GM19467 (cell line): ENCODE measurements around the gene GDF2.

Source experiments
- ATAC-seq: cut with Tn5 transposase; IDR thresholded peaks from one replicate; pipeline ENCODE4 v1.9.1; 2021; ENCODE audit warnings: mild to moderate bottlenecking, moderate library complexity; ENCODE audit not compliant: unreplicated experiment

Gene GDF2

GRCh38 chr10:47322300-47323061 lies at the start of gene GDF2:
Gene GDF2, plus strand, starts transcription at chr10:47322454. Its CDS starts 215 bp downstream, at chr10:47322669.
- no peak for ATAC-seq

- ATAC-seq, result no peak
Observed at GRCh38 chr10:47276071-47276470, 46.2 kb upstream of the GDF2 start.

GRCh38 chr10:47276576-47277351 lies 45.5 kb upstream of the GDF2 start:
- ATAC-seq, result no peak

GRCh38 chr10:47277352-47278151 lies 44.7 kb upstream of the GDF2 start:
- ATAC-seq, result no peak

GRCh38 chr10:47278152-47278473 lies 44.1 kb upstream of the GDF2 start:
- no peak for ATAC-seq

- no peak for ATAC-seq
Observed at GRCh38 chr10:47278720-47279119, 43.5 kb upstream of the GDF2 start.

- no peak for ATAC-seq
Observed at GRCh38 chr10:47279276-47279675, 43.0 kb upstream of the GDF2 start.

- ATAC-seq, result no peak
Observed at GRCh38 chr10:47282005-47282656, 40.1 kb upstream of the GDF2 start.

GRCh38 chr10:47282657-47283018 lies 39.6 kb upstream of the GDF2 start:
- no peak for ATAC-seq

GRCh38 chr10:47283101-47283630 lies 39.1 kb upstream of the GDF2 start:
- no peak for ATAC-seq

GRCh38 chr10:47283848-47284247 lies 38.4 kb upstream of the GDF2 start:
- ATAC-seq, result no peak

GRCh38 chr10:47285381-47286115 lies 36.7 kb upstream of the GDF2 start:
- ATAC-seq, result no peak

GRCh38 chr10:47286116-47286505 lies 36.1 kb upstream of the GDF2 start:
- ATAC-seq, result no peak

- ATAC-seq, result no peak
Observed at GRCh38 chr10:47286591-47287315, 35.5 kb upstream of the GDF2 start.

GRCh38 chr10:47287365-47287802 lies 34.9 kb upstream of the GDF2 start:
- no peak for ATAC-seq

GRCh38 chr10:47287805-47288204 lies 34.4 kb upstream of the GDF2 start:
- no peak for ATAC-seq

GRCh38 chr10:47288236-47288635 lies 34.0 kb upstream of the GDF2 start:
- no peak for ATAC-seq

- no peak for ATAC-seq
Observed at GRCh38 chr10:47288916-47289495, 33.2 kb upstream of the GDF2 start.

GRCh38 chr10:47289921-47290320 lies 32.3 kb upstream of the GDF2 start:
- ATAC-seq, result no peak
